Stimulated activated CD4-positive, alpha-beta T cell treated with anti-CD3 and anti-CD28 coated beads, TNF-alpha, amount 100 ng/mL, for 48 hours (primary cell): ENCODE results near the gene SEC14L3.
"Not testable (repeated sequence)": the region's sequence is repeated elsewhere in the genome, so short reads cannot be mapped to it uniquely, and the experiment has no call there.

ENCODE experiments used
- DNase-seq, 3 donors: peaks; one replicate each; pipeline ENCODE4 v3.0.0-alpha.2; 2020; ENCODE audit warnings: low read depth in 3 of 3

The SEC14L3 gene

GRCh38 chr22:30486118-30486517 lies 14.3 kb upstream of the SEC14L3 start:
- DNase-seq, result no peak

GRCh38 chr22:30485362-30485988 lies 13.7 kb upstream of the SEC14L3 start:
- DNase-seq, result peak; percentile 58 to 70 (median 63)

- DNase-seq, result no peak
These were observed 11.4 kb upstream of the SEC14L3 start for GRCh38 chr22:30483169-30483568.

GRCh38 chr22:30481711-30482110 lies 9.9 kb upstream of the SEC14L3 start:
- DNase-seq, result no peak

- DNase-seq, result no peak
These were observed 8.2 kb upstream of the SEC14L3 start for GRCh38 chr22:30479981-30480380.

GRCh38 chr22:30474683-30475424 lies 3.0 kb upstream of the SEC14L3 start:
- no peak for DNase-seq

GRCh38 chr22:30474121-30474520 lies 2.3 kb upstream of the SEC14L3 start:
- DNase-seq, result no peak

- DNase-seq, result no peak
These were observed 1.3 kb upstream of the SEC14L3 start for GRCh38 chr22:30472994-30473720.

GRCh38 chr22:30470655-30471054 lies 1.2 kb downstream of the SEC14L3 start:
- DNase-seq, result no peak

GRCh38 chr22:30469165-30469564 lies 2.7 kb downstream of the SEC14L3 start:
- no peak for DNase-seq

GRCh38 chr22:30460555-30460954 lies 11.3 kb downstream of the SEC14L3 start:
- DNase-seq, result not testable (repeated sequence)

GRCh38 chr22:30460147-30460546 lies 11.7 kb downstream of the SEC14L3 start:
- no peak for DNase-seq

- no peak for DNase-seq
These were observed 12.4 kb downstream of the SEC14L3 start for GRCh38 chr22:30459181-30460052.

GRCh38 chr22:30457981-30458380 lies 13.8 kb downstream of the SEC14L3 start:
- DNase-seq, result no peak

GRCh38 chr22:30455075-30455840 lies 16.6 kb downstream of the SEC14L3 start:
- no peak for DNase-seq

- DNase-seq, result peak in 1 of 3 donors; percentile 8
These were observed 17.9 kb downstream of the SEC14L3 start for GRCh38 chr22:30453731-30454510.

GRCh38 chr22:30452861-30453260 lies 19.0 kb downstream of the SEC14L3 start:
- DNase-seq, result no peak

- DNase-seq, result not testable (repeated sequence)
These were observed 20.3 kb downstream of the SEC14L3 start for GRCh38 chr22:30451488-30451887.

GRCh38 chr22:30447656-30448055 lies 24.2 kb downstream of the SEC14L3 start:
- no peak for DNase-seq
